ENCODE measurements around the gene MYPOP. TPM values are rescaled to one million over a fixed set of nuclear protein-coding genes. Genes with fewer than 3 reads are reported as not detected.

MYPOP gene
- total and polyA plus RNA-seq, 12 donors: 2.1 to 14.3 (median 7.1) TPM

GRCh38 chr19:45847663-45848062 lies 54.8 kb downstream of the MYPOP start:
- TF ChIP-seq, protein P1, sequence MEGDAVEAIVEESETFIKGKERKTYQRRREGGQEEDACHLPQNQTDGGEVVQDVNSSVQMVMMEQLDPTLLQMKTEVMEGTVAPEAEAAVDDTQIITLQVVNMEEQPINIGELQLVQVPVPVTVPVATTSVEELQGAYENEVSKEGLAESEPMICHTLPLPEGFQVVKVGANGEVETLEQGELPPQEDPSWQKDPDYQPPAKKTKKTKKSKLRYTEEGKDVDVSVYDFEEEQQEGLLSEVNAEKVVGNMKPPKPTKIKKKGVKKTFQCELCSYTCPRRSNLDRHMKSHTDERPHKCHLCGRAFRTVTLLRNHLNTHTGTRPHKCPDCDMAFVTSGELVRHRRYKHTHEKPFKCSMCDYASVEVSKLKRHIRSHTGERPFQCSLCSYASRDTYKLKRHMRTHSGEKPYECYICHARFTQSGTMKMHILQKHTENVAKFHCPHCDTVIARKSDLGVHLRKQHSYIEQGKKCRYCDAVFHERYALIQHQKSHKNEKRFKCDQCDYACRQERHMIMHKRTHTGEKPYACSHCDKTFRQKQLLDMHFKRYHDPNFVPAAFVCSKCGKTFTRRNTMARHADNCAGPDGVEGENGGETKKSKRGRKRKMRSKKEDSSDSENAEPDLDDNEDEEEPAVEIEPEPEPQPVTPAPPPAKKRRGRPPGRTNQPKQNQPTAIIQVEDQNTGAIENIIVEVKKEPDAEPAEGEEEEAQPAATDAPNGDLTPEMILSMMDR (IDR thresholded peaks at IDR 0.05): no peak
- TF ChIP-seq POLR2A (IDR thresholded peaks at IDR 0.05): no peak

GRCh38 chr19:45842198-45842597 lies 60.2 kb downstream of the MYPOP start:
- peaks cover 0 to 94% of the 10 kb centered on the region in 2 donors for H3K36me3 ChIP-seq (replicated peaks in 1 of 2)
- TF ChIP-seq, protein P1 (IDR thresholded peaks at IDR 0.05): no peak
- no peak for TF ChIP-seq POLR2A (IDR thresholded peaks at IDR 0.05)
- WGBS, 4 donors: 88 to 97% (median 92%) methylated on average over 8 to 14 of the region's 14 CpGs
- intact Hi-C loops (cut with DNase I): no loop called here
- H3K4me1 ChIP-seq (replicated peaks in 1 of 2): no peaks in the 10 kb centered on the region
- DNase-seq: no peak
- H3K4me3 ChIP-seq: no peak overlapping the region
- H3K27ac ChIP-seq: no peak overlapping the region
- H3K9me3 ChIP-seq (replicated peaks in 1 of 3): no peaks in the 10 kb centered on the region
- no peaks in the 10 kb centered on the region for H3K27me3 ChIP-seq

More at GRCh38 chr19:45847663-45848062, 54.8 kb downstream of the MYPOP start:
- Histone ChIP-seq H3K4me3 (no peak overlapping the region), H3K4me1 (replicated peaks in 1 of 2) (no peaks in the 10 kb centered on the region), H3K36me3 (replicated peaks in 1 of 2) (peaks cover 0 to 97% of the 10 kb centered on the region in 2 donors), H3K27ac (no peak overlapping the region), H3K9me3 (replicated peaks in 1 of 3) (no peaks in the 10 kb centered on the region), H3K27me3 (no peaks in the 10 kb centered on the region)
- no peak for DNase-seq
- intact Hi-C loops (cut with DNase I): no loop called here
- WGBS, 4 donors: 92 to 95% (median 93%) methylated on average over 13 of the region's 13 CpGs

Other genes starting within 250 kb of the MYPOP start
- gene GIPR, start 234.4 kb downstream of the MYPOP start, total RNA-seq: 1 to 10 TPM in 1 of 9 donors, under 1 TPM in 5, not detected in 3; 0.28 to 1.3 (median 0.70) TPM
- gene GIPR, start 234.4 kb downstream of the MYPOP start, polyA plus RNA-seq: 1 to 10 TPM in 1 of 3 donors, under 1 TPM in 1, not detected in 1; 0.80 to 1.8 TPM
- gene SNRPD2, start 210.7 kb downstream of the MYPOP start, total RNA-seq: 100 to 1,000 TPM; 179 to 473 (median 318) TPM
- 100 to 1,000 TPM; 233 to 440 (median 329) TPM for gene SNRPD2, start 210.7 kb downstream of the MYPOP start, polyA plus RNA-seq
- gene QPCTL, start 209.9 kb downstream of the MYPOP start, total RNA-seq: 10 to 100 TPM in 4 of 9 donors, 1 to 10 TPM in 5; 2.8 to 14.4 (median 9.8) TPM
- gene QPCTL, start 209.9 kb downstream of the MYPOP start, polyA plus RNA-seq: 10 to 100 TPM in 2 of 3 donors, 1 to 10 TPM in 1; 5.2 to 17.2 (median 14.1) TPM
- 10 to 100 TPM in 7 of 9 donors, 1 to 10 TPM in 2; 5.2 to 25.6 (median 11.6) TPM for gene FBXO46, start 171.7 kb downstream of the MYPOP start, total RNA-seq
- 10 to 100 TPM in 1 of 3 donors, 1 to 10 TPM in 2; 3.2 to 19.5 (median 9.1) TPM for gene FBXO46, start 171.7 kb downstream of the MYPOP start, polyA plus RNA-seq
- under 1 TPM in 1 of 9 donors, not detected in 8; 0.06 TPM for gene MEIOSIN, start 169.2 kb downstream of the MYPOP start, total RNA-seq
- gene MEIOSIN, start 169.2 kb downstream of the MYPOP start, polyA plus RNA-seq: under 1 TPM in 2 of 3 donors, not detected in 1; 0.03 to 0.05 TPM
- gene SIX5, start 133.4 kb downstream of the MYPOP start, total RNA-seq: 10 to 100 TPM in 8 of 9 donors, 1 to 10 TPM in 1; 7.5 to 67.6 (median 24.4) TPM
- gene SIX5, start 133.4 kb downstream of the MYPOP start, polyA plus RNA-seq: 10 to 100 TPM in 2 of 3 donors, 1 to 10 TPM in 1; 6.2 to 69.1 (median 32.9) TPM
- 100 to 1,000 TPM in 6 of 9 donors, 10 to 100 TPM in 3; 89.1 to 197 (median 121) TPM for gene DMPK, start 120.1 kb downstream of the MYPOP start, total RNA-seq
- gene DMPK, start 120.1 kb downstream of the MYPOP start, polyA plus RNA-seq: 100 to 1,000 TPM in 2 of 3 donors, 10 to 100 TPM in 1; 76.8 to 748 (median 185) TPM
- gene DMWD, start 109.8 kb downstream of the MYPOP start, total RNA-seq: 10 to 100 TPM; 13.2 to 59.5 (median 35.5) TPM
- gene DMWD, start 109.8 kb downstream of the MYPOP start, polyA plus RNA-seq: 10 to 100 TPM; 14.2 to 91.5 (median 16.7) TPM
- gene RSPH6A, start 87.3 kb downstream of the MYPOP start, total RNA-seq: under 1 TPM in 3 of 9 donors, not detected in 6; 0.06 to 0.17 (median 0.14) TPM
- under 1 TPM in 1 of 3 donors, not detected in 2; 0.24 TPM for gene RSPH6A, start 87.3 kb downstream of the MYPOP start, polyA plus RNA-seq
- 10 to 100 TPM; 32.2 to 64.8 (median 46.5) TPM for gene SYMPK, start 39.5 kb downstream of the MYPOP start, total RNA-seq
- 100 to 1,000 TPM in 2 of 3 donors, 10 to 100 TPM in 1; 44.5 to 313 (median 127) TPM for gene SYMPK, start 39.5 kb downstream of the MYPOP start, polyA plus RNA-seq
- under 1 TPM in 1 of 9 donors, not detected in 8; 0.94 TPM for gene FOXA3, start 38.3 kb downstream of the MYPOP start, total RNA-seq
- under 1 TPM in 1 of 3 donors, not detected in 2; 0.03 TPM for gene FOXA3, start 38.3 kb downstream of the MYPOP start, polyA plus RNA-seq
- gene IRF2BP1, start 16.5 kb downstream of the MYPOP start, total RNA-seq: 10 to 100 TPM; 18.3 to 57.0 (median 37.6) TPM
- gene IRF2BP1, start 16.5 kb downstream of the MYPOP start, polyA plus RNA-seq: 10 to 100 TPM in 2 of 3 donors, 1 to 10 TPM in 1; 3.8 to 23.0 (median 18.3) TPM
- not detected for gene NANOS2, start 12.2 kb upstream of the MYPOP start, total RNA-seq
- not detected for gene NANOS2, start 12.2 kb upstream of the MYPOP start, polyA plus RNA-seq
- gene NOVA2, start 71.3 kb upstream of the MYPOP start, total RNA-seq: 1 to 10 TPM in 6 of 9 donors, under 1 TPM in 3; 0.54 to 6.7 (median 2.2) TPM
- gene NOVA2, start 71.3 kb upstream of the MYPOP start, polyA plus RNA-seq: 10 to 100 TPM in 1 of 3 donors, 1 to 10 TPM in 2; 2.2 to 10.8 (median 2.5) TPM
- gene CCDC61, start 92.9 kb upstream of the MYPOP start, total RNA-seq: 10 to 100 TPM in 6 of 9 donors, 1 to 10 TPM in 3; 3.3 to 29.6 (median 14.0) TPM
- gene CCDC61, start 92.9 kb upstream of the MYPOP start, polyA plus RNA-seq: 10 to 100 TPM in 2 of 3 donors, 1 to 10 TPM in 1; 2.8 to 45.9 (median 24.3) TPM
- under 1 TPM in 1 of 9 donors, not detected in 8; 0.17 TPM for gene PGLYRP1, start 120.4 kb upstream of the MYPOP start, total RNA-seq
- gene PGLYRP1, start 120.4 kb upstream of the MYPOP start, polyA plus RNA-seq: under 1 TPM in 1 of 3 donors, not detected in 2; 0.17 TPM
- gene IGFL4, start 138.4 kb upstream of the MYPOP start, total RNA-seq: under 1 TPM in 3 of 9 donors, not detected in 6; 0.11 to 0.44 (median 0.34) TPM
- 1 to 10 TPM in 1 of 3 donors, under 1 TPM in 2; 0.20 to 1.7 (median 0.24) TPM for gene IGFL4, start 138.4 kb upstream of the MYPOP start, polyA plus RNA-seq
- gene IGFL3, start 222.1 kb upstream of the MYPOP start, total RNA-seq: not detected
- gene IGFL3, start 222.1 kb upstream of the MYPOP start, polyA plus RNA-seq: not detected
- gene IGFL2, start 245.6 kb upstream of the MYPOP start, total RNA-seq: under 1 TPM in 1 of 9 donors, not detected in 8; 0.11 TPM
- gene IGFL2, start 245.6 kb upstream of the MYPOP start, polyA plus RNA-seq: not detected

Measured in adrenal gland (tissue), 12 donors.